NOMO-1 (cell line): ENCODE results near the gene DYSF.

Experiments
- DNase-seq, 2 experiments: peaks; one replicate each; lab custom pipeline; 2025; ENCODE audit not compliant: unreplicated experiment in 2 of 2; lab: John Stamatoyannopoulos, UW

The DYSF gene

GRCh38 chr2:71496156-71496770 is 42.9 kb downstream of the DYSF start:
- DNase-seq = no peak

- DNase-seq = no peak
Observed at GRCh38 chr2:71498261-71498701, 44.9 kb downstream of the DYSF start.

DNA sequence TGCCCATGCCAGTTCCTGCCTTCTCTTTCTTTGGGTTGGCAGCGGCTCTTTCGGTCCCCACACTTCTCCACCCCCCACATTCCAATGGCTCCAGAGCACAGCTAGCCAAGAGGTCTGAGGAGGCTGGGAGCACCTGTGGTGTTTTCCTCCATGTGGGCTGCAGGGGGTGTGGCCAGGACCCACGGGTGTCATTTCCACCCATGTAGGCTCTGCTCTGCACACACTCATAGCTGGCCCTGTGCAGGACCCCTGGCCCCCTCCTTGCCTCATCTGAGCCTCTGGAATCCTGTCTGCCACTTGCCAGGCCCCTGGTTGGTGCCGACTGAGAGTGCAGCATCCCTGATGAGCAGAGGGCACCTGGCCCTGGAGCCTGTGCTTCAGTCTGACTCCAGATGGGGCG is 46.3 kb downstream of the DYSF start:
- DNase-seq = no peak

DNA sequence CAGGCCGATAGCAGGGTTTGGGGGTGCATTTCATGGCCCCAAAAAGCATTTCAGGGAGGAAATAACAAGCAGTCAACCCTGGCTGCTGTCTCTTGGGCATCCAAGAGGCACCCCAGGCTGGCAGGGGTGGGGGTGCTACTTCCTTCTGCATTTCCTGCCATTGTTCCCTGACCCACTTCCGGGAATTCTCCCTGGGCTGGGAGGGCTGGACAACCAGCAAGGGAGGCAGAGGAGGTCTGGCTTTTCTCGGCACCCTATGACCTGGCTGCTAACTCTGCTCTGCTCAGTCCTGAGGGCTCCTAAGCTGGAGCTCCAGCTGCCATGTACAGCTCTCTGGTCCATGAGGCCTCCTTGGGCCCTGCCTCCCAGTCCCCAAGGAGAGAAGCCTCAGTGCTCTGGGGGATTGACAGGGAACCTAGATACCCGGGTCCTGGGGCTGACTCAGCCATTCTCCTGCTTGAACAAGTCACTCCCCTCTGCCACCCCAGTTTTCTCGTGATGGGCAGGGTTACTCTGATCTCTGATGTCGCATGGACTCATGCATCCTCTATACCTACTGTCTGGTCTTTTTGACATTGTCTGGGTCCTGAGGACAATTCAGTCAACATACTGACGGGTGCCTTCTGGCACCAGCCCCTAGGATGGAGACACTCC is 47.2 kb downstream of the DYSF start:
- no peak for DNase-seq

- no peak for DNase-seq
Observed at GRCh38 chr2:71502941-71503738, 49.8 kb downstream of the DYSF start.

GRCh38 chr2:71503837-71504236 is 50.5 kb downstream of the DYSF start:
- no peak for DNase-seq

DNA sequence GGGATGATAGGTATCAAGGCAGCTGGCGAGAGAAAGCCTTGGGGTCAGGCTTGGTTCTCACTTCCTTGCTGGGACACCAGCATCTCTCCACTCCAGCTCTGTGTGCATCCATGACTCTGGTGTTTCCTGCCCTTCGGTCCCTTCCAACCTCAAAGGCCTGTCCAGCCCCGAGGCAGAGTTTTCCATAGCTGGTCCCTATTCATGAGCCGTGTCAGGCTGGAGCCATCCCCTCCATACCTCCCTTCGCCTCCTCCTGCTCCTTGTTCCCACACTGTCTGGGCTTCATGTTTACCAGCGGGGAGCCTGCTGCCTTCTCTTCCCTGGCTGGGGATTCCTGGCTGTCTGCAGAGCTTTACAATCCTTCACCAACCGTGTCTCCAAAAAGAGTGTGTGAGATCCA is 51.2 kb downstream of the DYSF start:
- DNase-seq = no peak

GRCh38 chr2:71505086-71505769 is 51.9 kb downstream of the DYSF start:
- DNase-seq = no peak

- DNase-seq = no peak
Observed at GRCh38 chr2:71505770-71506140, 52.4 kb downstream of the DYSF start.

DNA sequence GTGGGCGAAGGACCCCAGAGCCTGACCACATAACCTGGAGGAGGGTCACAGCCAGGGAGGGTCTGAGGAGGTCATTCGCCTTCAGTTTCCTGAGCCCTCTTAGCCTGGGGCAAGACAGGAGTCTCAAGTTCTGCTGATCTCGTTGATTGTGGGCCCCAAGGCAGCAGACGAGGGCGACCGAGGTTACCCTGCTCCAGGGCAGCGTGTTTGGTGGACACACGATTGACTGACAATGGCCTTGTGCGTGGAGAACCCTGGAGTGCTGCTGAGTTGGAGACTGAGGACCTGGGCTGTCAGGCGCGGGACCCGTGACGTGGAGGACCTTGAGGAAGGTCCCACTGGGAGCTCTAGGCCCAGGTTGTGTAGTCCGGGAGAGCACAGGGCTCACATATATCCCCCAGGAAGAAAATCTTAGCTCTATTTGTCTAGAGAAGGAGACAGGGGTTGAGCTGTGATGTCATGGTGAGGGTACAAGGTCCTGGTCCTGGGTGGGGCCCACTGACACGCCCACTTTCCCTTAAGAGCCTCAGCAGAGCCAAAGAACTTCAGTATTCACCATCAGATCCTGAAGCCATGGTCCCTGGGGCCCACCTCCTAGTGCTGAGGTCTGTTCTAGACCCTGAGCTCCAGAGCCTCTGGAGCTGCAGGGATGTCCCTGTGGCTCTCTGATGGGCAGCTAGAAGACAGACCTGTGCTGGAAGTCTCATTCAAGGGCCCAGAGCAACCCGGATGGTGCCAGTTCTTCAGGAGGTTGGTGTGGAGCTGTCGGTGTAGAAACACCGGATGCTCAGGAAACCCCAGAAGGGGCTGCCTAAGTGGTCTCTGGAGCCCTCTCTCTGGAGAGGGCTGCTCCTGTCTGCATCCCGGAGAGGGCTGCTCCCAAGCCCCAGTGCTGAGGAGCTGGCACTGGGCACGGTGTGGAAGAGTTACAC is 53.1 kb downstream of the DYSF start:
- no peak for DNase-seq

DNA sequence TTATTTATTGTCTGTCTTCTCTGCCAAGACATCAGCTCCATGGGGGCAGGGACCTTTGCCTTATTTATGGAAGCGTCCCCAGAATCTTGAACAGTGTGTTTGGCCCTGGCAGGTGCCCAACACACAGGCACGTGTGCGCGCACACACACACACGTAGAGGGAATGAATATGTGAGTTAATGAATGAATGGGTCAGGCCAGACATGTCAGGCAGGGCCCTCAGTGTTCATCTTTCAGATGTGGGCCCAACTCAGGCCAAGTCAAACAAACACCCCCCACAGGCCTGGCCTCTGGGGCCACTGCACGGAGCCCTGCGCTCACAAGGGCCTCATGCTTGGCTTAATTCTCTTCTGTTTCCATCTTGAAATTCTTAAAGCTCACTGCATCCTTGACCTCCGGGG is 54.1 kb downstream of the DYSF start:
- no peak for DNase-seq

GRCh38 chr2:71510196-71510807 is 56.9 kb downstream of the DYSF start:
- DNase-seq = peak in 1 of 2 experiments; percentile 45

DNA sequence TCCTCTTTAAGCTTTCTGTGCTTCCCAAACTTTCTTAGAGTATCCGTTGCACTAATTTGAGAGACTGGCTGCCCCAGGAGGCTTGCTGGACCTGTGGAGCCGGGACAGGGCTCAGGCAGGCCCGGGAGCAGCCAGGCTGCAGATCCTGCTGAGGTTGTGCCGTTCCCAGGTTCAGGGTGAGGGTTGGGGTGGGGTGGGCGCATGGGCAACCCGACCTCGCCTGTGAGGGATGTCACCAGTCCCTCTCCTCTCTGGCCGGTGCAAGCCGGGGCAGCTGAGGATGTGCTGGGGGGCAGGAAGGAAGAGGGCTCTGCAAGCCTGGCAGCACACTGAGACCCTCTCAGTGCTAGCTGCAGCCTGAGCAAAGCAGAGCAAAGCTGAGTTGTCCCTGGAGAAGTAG is 57.6 kb downstream of the DYSF start:
- no peak for DNase-seq

- DNase-seq = no peak
Observed at GRCh38 chr2:71511776-71512175, 58.4 kb downstream of the DYSF start.

GRCh38 chr2:71512386-71512785 is 59.0 kb downstream of the DYSF start:
- DNase-seq = no peak

- no peak for DNase-seq
Observed at GRCh38 chr2:71513096-71513495, 59.7 kb downstream of the DYSF start.

- no peak for DNase-seq
Observed at GRCh38 chr2:71513721-71514120, 60.4 kb downstream of the DYSF start.

DNA sequence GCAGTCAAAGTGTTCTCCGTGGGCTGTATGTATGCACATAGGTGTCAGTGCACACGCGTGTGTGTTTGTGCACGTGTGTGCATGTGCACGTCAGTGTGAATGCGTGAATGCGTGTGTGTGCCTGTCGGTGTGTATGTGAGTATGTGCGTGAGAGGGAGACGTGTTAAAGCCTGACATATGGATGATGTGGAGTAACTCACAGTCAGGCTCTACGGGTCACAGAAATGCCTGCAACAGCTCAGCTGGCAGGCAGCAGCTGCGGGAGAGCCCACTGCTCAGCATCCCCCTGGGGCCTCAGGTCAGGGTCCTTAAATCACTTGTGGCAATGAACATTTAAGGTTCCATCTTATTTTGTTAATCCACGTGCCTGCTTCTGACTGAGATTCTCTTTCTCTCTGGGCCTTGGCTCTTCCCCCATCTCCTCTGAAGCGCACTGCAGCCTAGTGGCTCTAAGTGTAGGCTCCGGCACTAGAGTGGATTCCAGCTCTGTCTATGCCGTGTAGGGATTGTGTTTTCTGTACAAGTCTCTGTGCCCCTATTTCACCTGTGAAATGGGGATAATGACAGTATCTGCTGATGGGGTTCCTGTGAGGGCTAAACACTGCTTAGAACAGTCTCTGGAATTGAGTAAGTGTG is 63.0 kb downstream of the DYSF start:
- DNase-seq = no peak

- DNase-seq = no peak
Observed at GRCh38 chr2:71517851-71518250, 64.5 kb downstream of the DYSF start.
